Measurements from ENCODE around the gene RNU6-8.

The RNU6-8 gene

DNA sequence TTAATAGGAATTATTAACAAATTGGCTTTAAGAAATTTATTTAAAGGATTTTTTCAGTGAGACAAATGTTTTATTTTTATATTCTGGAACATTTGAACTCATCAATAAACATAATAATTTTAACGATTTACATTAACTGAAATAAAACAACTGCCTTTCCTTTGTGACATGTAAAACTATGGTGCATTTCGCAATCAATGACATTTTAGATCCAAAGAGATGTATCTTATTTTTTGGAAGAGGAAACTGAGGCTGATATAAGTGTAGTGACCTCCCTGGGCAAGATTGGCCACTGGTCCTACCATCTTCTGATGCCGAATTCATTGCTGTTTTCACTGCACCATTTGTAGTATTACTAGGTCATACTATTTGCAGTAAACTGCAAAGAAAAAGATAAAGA, 2.5 kb upstream of the RNU6-8 start:
- TF ChIP-seq, protein P1, sequence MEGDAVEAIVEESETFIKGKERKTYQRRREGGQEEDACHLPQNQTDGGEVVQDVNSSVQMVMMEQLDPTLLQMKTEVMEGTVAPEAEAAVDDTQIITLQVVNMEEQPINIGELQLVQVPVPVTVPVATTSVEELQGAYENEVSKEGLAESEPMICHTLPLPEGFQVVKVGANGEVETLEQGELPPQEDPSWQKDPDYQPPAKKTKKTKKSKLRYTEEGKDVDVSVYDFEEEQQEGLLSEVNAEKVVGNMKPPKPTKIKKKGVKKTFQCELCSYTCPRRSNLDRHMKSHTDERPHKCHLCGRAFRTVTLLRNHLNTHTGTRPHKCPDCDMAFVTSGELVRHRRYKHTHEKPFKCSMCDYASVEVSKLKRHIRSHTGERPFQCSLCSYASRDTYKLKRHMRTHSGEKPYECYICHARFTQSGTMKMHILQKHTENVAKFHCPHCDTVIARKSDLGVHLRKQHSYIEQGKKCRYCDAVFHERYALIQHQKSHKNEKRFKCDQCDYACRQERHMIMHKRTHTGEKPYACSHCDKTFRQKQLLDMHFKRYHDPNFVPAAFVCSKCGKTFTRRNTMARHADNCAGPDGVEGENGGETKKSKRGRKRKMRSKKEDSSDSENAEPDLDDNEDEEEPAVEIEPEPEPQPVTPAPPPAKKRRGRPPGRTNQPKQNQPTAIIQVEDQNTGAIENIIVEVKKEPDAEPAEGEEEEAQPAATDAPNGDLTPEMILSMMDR (IDR thresholded peaks at IDR 0.05; ENCODE audit: insufficient read depth, low read length, poor library complexity, severe bottlenecking) = no peak
- H3K4me3 ChIP-seq (replicated peaks; ENCODE audit: low read depth, low read length) = no peak overlapping the region
- H3K36me3 ChIP-seq (ENCODE audit: control insufficient read depth, insufficient read depth, low read length) = no peaks in the 10 kb centered on the region
- no peaks in the 10 kb centered on the region for H3K27me3 ChIP-seq (replicated peaks; ENCODE audit: control insufficient read depth, insufficient read depth, low read length)
- DNase-seq (ENCODE audit: extremely low read depth, insufficient read length) = no peak

DNA sequence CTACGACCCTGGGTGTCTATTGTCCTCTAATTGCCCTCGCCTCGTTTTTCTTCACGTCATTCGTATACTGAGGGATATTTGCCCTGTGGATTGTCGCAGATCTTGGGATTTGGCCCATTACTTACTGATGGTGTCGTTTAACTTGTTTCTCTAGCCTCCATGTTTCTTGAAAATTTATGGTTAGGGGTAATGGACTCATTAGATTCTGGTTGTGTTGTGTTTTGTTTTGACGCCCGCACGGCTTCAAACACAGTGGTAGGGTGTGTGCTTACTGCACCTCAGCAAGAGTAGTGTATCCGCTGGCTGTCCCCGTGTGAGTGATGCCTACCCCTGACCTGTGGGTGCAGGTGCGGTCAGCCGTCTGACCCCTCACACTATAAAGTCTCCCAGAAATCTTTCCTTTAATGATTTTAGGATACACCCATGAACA, 874 bp upstream of the RNU6-8 start:
- H3K27me3 ChIP-seq (replicated peaks; ENCODE audit: control insufficient read depth, insufficient read depth, low read length) = no peaks in the 10 kb centered on the region
- no peaks in the 10 kb centered on the region for H3K36me3 ChIP-seq (ENCODE audit: control insufficient read depth, insufficient read depth, low read length)
- H3K4me3 ChIP-seq (replicated peaks; ENCODE audit: low read depth, low read length) = peak overlapping the region; percentile 65
- DNase-seq (ENCODE audit: extremely low read depth, insufficient read length) = peak; percentile 36
- TF ChIP-seq, protein P1 (IDR thresholded peaks at IDR 0.05; ENCODE audit: insufficient read depth, low read length, poor library complexity, severe bottlenecking) = no peak

DNA sequence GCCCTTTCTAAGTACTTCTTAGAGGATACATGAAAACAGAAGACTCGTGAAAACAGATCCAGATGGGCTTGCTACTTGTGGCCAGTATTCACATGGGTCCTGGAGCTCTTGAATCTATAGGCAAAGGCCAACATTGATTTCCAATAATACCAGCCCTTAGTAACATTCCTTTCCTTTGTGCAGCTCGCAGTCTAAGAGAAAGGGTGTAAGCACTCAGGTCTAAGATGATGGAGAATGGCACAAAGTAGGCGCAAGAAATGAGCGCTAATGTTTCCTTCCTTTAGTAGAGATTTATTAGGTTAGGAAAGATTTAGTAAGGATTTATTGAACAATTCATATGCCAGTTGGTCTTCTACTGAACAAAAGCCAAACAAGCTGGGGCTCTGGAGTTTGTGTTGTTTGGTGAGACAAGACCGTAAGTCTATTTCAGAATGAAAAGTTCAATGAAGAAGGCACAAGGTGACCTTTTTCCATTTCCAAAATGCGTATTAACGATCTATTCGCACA, 525 bp downstream of the RNU6-8 start:
- TF ChIP-seq, protein P1 (IDR thresholded peaks at IDR 0.05; ENCODE audit: insufficient read depth, low read length, poor library complexity, severe bottlenecking) = no peak
- Histone ChIP-seq H3K4me3 (replicated peaks; ENCODE audit: low read depth, low read length) (peak overlapping the region; percentile 69), H3K36me3 (ENCODE audit: control insufficient read depth, insufficient read depth, low read length) (no peaks in the 10 kb centered on the region), H3K27me3 (replicated peaks; ENCODE audit: control insufficient read depth, insufficient read depth, low read length) (no peaks in the 10 kb centered on the region)
- no peak for DNase-seq (ENCODE audit: extremely low read depth, insufficient read length)

DNA sequence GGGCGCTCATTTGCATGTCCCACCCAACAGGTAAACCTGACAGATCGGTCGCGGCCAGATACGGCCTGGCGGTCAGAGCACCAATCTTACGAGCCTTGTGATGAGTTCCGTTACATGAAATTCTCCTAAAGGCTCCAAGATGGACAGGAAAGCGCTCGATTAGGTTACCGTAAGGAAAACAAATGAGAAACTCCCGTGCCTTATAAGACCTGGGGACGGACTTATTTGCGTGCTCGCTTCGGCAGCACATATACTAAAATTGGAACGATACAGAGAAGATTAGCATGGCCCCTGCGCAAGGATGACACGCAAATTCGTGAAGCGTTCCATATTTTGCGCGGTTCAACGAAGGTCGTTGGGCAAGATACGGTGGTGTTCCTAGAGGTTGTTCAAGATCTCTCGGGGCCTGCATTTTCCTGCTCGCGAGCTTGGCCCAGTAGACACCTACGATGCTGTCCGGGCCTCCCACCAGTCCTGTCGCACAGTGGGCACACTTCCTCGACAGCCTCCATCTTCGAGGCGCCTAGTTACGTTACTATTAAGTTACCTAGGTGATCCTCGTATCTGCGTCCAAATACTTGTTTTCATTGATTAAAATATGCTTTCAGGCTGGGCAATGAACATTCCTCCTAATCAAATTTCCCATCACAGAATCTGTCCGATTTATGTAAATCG, 1.1 kb downstream of the RNU6-8 start, which contains the start of gene RNU6-7:
Gene RNU6-7 (plus strand): TSS at position 230 of the 675 bp plus-strand sequence.
- peak; percentile 44 for DNase-seq (ENCODE audit: extremely low read depth, insufficient read length)

DNA sequence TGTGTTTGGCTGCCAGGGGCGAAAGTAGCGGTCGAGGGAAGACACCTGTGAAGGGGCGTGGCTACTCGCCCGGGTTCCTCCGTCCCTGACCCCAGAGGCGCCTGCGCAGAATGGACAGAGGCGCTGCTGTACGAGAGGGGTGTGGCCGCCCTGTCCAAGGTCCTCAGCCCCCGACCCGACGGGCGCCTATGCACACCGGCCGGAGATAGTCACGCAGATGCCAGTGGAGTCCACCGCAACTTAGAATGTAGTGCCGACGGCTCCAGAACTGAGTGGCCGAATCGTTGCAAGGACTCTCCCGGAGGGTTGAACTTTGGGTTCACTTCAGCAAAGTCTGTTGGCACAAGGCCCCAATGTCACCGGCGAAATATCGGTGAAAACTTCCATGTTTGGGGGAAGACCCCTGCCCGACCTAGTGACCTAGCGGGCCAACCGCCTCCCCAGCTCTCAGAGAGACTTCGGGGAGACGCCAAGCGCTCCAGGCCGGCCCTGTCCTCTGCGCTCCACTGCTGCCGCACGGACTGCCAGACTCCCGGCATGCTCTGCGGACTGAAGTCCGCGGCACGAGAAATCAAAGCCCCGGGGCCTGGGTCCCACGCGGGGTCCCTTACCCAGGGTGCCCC, 1.8 kb downstream of the RNU6-8 start:
- peak overlapping the region; percentile 69 for H3K4me3 ChIP-seq (replicated peaks; ENCODE audit: low read depth, low read length)
- H3K27me3 ChIP-seq (replicated peaks; ENCODE audit: control insufficient read depth, insufficient read depth, low read length) = no peaks in the 10 kb centered on the region
- peak; percentile 85 for DNase-seq (ENCODE audit: extremely low read depth, insufficient read length)
- TF ChIP-seq, protein P1 (IDR thresholded peaks at IDR 0.05; ENCODE audit: insufficient read depth, low read length, poor library complexity, severe bottlenecking) = no peak
- no peaks in the 10 kb centered on the region for H3K36me3 ChIP-seq (ENCODE audit: control insufficient read depth, insufficient read depth, low read length)

More for the DNA sequence above, 1.1 kb downstream of the RNU6-8 start, which contains the start of gene RNU6-7:
- TF ChIP-seq, protein P1 (IDR thresholded peaks at IDR 0.05; ENCODE audit: insufficient read depth, low read length, poor library complexity, severe bottlenecking) = no peak
- Histone ChIP-seq H3K4me3 (replicated peaks; ENCODE audit: low read depth, low read length) (peak within 1 kb of the TSS; percentile 69), H3K27me3 (replicated peaks; ENCODE audit: control insufficient read depth, insufficient read depth, low read length) (no peaks in the 10 kb centered on the region), H3K36me3 (ENCODE audit: control insufficient read depth, insufficient read depth, low read length) (no peaks in the 10 kb centered on the region)
